Activated naive CD8-positive, alpha-beta T cell treated with anti-CD3 and anti-CD28 coated beads, Interleukin-2, amount 10 ng/mL, durations not matched to agents 7 days and 5 days (primary cell): ENCODE results near the gene LAMC1. TPM values are rescaled to one million over a fixed set of nuclear protein-coding genes. Genes with fewer than 3 reads are reported as not detected.
"Not testable (repeated sequence)": the region's sequence is repeated elsewhere in the genome, so short reads cannot be mapped to it uniquely, and the experiment has no call there.

ENCODE experiments used
- ATAC-seq: fragments of 150-1000 bp; cut with Tn5 transposase; one replicate; pipeline ENCODE4 v1.10.0; 2021; ENCODE audit warnings: low read depth, moderate library complexity
- POLR2A ChIA-PET: fragments of 350-600 bp; sonication (Branson Sonifier 250); formaldehyde crosslinking; loops from one replicate; lab custom pipeline; 2021; ENCODE audit warnings: antibody characterized with exemption; lab: Charles Lee
- DNase-seq: peaks from one replicate; pipeline ENCODE4 v3.0.0; 2021
- H3K27ac Mint-ChIP-seq: one replicate; pipeline ENCODE4 v1.8.0; 2022; ENCODE audit warnings: mild to moderate bottlenecking, mixed read lengths
- H3K27me3 Mint-ChIP-seq: one replicate; pipeline ENCODE4 v1.8.0; 2022; ENCODE audit warnings: mild to moderate bottlenecking, moderate library complexity, mixed read lengths
- H3K36me3 Mint-ChIP-seq: one replicate; pipeline ENCODE4 v1.8.0; 2021; ENCODE audit warnings: mild to moderate bottlenecking, mixed read lengths
- H3K4me1 Mint-ChIP-seq: one replicate; pipeline ENCODE4 v1.8.0; 2021; ENCODE audit warnings: mixed read lengths
- H3K4me3 Mint-ChIP-seq: one replicate; pipeline ENCODE4 v1.8.0; 2022; ENCODE audit warnings: mild to moderate bottlenecking, moderate library complexity, mixed read lengths
- H3K9me3 Mint-ChIP-seq: one replicate; pipeline ENCODE4 v1.8.0; 2021; ENCODE audit warnings: mixed read lengths
- total RNA-seq, 2 experiments: library from RNA; stranded (reverse); gene quantifications; one replicate each; pipeline ENCODE4 v1.2.3, GENCODE V29; 2021

LAMC1 gene
- total RNA-seq, 2 experiments from 2014 or later = 0.17 to 0.97 TPM

GRCh38 chr1:183040547-183040971 is 17.3 kb downstream of the LAMC1 start:
- no peak overlapping the region for H3K4me3 Mint-ChIP-seq
- ATAC-seq = no peak
- POLR2A ChIA-PET = no interaction called here
- no peak for DNase-seq
- no peak overlapping the region for H3K27ac Mint-ChIP-seq
- no peaks in the 10 kb centered on the region for H3K4me1 Mint-ChIP-seq
- H3K36me3 Mint-ChIP-seq = no peaks in the 10 kb centered on the region
- H3K9me3 Mint-ChIP-seq = no peaks in the 10 kb centered on the region
- H3K27me3 Mint-ChIP-seq = peaks cover 93% of the 10 kb centered on the region

DNA sequence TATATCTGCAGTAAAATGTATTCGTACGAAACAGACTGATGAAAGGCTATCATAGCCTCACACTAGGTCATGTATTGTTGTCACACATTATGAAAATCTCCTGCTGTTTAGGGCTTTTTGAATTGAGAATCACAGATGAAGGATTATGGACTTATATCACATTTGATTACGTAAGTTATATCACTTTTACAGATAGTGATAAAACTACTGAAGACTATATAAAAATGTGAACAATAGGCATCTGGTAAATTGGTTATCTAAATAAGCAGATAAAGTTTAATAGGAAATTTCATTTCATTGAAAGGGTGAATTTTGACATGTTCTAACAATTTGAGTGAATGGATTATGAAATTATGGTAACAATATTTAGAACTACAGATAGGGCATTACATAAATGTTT is 20.0 kb downstream of the LAMC1 start:
- peaks cover 94% of the 10 kb centered on the region for H3K27me3 Mint-ChIP-seq
- no peak overlapping the region for H3K27ac Mint-ChIP-seq
- ATAC-seq (no peak), DNase-seq (no peak)
- H3K4me1 Mint-ChIP-seq = no peaks in the 10 kb centered on the region
- POLR2A ChIA-PET = no interaction called here
- H3K9me3 Mint-ChIP-seq = no peaks in the 10 kb centered on the region
- H3K36me3 Mint-ChIP-seq = peaks cover 2% of the 10 kb centered on the region
- no peak overlapping the region for H3K4me3 Mint-ChIP-seq

- Mint-ChIP-seq H3K4me1 (peaks cover 4% of the 10 kb centered on the region), H3K27ac (no peak overlapping the region), H3K36me3 (peaks cover 2% of the 10 kb centered on the region), H3K4me3 (no peak overlapping the region), H3K27me3 (peaks cover 92% of the 10 kb centered on the region), H3K9me3 (no peaks in the 10 kb centered on the region)
- POLR2A ChIA-PET = no interaction called here
- ATAC-seq = no peak
- no peak for DNase-seq
Measured at GRCh38 chr1:183043872-183044854, 20.9 kb downstream of the LAMC1 start.

DNA sequence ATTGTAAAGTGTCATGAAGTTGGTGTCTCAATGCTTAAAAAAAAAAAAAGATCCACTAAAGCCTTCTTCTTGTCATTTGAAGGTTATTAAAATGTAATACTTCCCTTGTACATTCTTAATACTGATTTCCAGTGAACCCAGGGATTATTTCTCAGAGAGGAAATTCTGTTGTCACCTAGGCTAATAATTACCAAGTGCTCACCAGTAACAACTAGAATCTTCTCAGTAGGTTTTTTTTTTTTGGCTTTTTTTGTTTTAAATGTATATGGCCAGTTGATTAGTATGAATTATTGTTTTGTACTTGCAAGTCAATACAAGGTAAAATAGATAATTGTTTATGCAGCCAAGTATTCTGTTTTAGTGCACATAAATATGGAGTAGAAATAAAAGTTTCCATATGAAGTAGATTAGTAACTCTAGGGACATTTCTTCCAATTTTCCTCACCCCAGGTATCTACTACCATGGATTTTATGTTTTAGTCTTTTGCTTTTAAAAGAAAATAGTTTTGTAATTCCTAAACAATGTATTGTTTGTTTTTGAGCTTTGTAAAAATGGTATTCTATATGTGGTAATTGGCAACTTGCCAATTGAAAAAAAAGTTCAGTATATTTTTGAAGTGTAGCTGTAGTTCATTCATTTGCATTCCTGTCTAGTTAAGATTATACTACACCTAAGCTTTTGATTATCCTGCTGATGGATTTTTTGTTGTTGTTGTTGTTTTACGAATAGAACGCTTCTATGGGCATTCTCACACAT is 21.9 kb downstream of the LAMC1 start:
- Mint-ChIP-seq H3K9me3 (no peaks in the 10 kb centered on the region), H3K27me3 (peaks cover 84% of the 10 kb centered on the region), H3K4me3 (no peak overlapping the region), H3K36me3 (peaks cover 2% of the 10 kb centered on the region), H3K27ac (no peak overlapping the region), H3K4me1 (peaks cover 4% of the 10 kb centered on the region)
- ATAC-seq = no peak
- no peak for DNase-seq
- POLR2A ChIA-PET = no interaction called here

DNA sequence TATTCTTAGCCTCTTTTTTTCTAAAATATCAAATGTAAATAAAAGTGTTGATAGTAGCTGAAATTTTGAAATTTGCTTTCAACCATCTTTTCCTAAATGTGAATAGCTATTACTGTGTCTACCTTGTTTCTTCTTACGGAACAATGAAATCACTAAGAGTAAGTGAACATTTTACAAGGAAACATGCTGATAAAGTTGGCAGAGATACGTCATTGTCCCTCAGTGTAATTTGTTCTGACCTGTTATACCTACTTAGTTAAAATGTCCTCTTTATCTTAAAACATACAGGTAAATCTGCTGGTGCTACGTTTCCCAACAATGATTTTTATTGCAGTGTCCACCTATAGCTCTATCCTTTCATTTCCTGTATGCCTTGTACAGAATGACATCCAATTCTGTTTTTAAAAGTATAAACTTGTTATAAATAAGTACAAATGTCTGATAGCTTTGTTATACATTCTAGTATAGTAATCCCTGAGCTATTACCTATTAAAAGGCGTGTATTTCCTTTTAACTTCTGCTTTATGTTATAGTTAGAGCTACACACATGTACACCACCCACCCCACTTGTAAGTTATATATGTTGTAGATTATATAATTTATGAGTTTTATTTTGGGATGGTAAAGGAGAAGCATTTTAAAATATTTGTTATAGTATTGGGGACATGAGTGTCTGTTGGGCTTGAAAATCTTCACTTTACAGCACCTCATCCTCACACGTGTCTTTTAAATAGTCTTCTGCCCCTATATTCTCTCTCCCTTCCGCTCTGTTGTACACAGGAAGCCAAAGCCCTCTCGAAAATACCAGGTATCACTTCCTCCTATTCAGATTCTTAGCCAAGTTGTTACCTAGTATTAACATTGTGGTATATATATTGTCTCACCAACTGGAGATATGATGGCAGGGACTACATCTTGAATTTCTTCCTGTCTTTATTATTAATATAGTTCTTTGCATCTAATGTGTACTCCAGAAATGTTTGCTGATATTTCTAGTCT is 25.2 kb downstream of the LAMC1 start:
- H3K36me3 Mint-ChIP-seq = peaks cover 2% of the 10 kb centered on the region
- no peak overlapping the region for H3K4me3 Mint-ChIP-seq
- DNase-seq (no peak), ATAC-seq (peak; percentile 30)
- no peak overlapping the region for H3K27ac Mint-ChIP-seq
- POLR2A ChIA-PET = no interaction called here
- peaks cover 4% of the 10 kb centered on the region for H3K4me1 Mint-ChIP-seq
- H3K9me3 Mint-ChIP-seq = no peaks in the 10 kb centered on the region
- peaks cover 80% of the 10 kb centered on the region for H3K27me3 Mint-ChIP-seq

DNA sequence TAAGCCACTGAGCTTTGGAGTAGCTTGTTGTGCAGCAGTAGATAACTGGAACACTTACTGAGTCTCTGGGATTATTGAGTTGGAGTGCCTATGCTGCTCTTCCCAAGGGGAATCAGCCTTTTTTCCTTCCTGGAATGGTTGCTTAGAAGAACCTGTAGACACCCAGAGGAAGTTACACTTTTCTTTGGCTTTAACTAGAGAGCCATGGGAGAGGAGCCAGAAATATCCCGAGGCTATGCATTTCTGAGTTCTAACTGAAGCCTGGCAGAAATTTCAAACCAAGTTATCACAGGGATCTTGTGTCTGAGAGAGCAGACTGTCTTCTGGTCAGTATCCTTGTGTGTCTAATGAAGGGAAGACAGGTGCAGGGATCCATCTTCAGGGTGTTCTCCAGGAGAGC is 28.3 kb downstream of the LAMC1 start:
- H3K4me1 Mint-ChIP-seq = peaks cover 5% of the 10 kb centered on the region
- no peaks in the 10 kb centered on the region for H3K9me3 Mint-ChIP-seq
- no peak for DNase-seq
- POLR2A ChIA-PET = no interaction called here
- no peak for ATAC-seq
- no peak overlapping the region for H3K27ac Mint-ChIP-seq
- H3K27me3 Mint-ChIP-seq = peaks cover 65% of the 10 kb centered on the region
- H3K36me3 Mint-ChIP-seq = peaks cover 2% of the 10 kb centered on the region
- H3K4me3 Mint-ChIP-seq = no peak overlapping the region

DNA sequence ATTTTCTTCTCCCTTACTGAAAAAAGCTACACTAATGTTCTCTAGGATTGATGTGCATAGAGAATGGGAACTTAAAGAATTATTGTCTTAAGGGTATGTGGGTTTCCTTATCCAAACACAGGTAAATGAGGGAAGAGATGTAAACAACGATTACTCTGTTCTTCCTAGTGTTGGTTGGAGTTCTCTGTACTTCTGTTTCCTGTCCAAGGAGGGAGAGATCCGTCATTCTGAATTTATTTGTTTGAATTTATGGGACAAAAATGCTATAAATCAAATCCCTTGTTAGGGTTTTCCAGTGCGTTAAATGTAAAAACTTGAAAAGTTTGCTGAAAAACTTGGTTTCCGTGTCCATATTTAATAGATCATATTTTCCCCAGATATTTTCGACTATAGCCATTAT is 29.6 kb downstream of the LAMC1 start:
- no peak for DNase-seq
- peaks cover 5% of the 10 kb centered on the region for H3K4me1 Mint-ChIP-seq
- POLR2A ChIA-PET = no interaction called here
- no peak overlapping the region for H3K4me3 Mint-ChIP-seq
- no peak for ATAC-seq
- H3K36me3 Mint-ChIP-seq = no peaks in the 10 kb centered on the region
- H3K27me3 Mint-ChIP-seq = peaks cover 52% of the 10 kb centered on the region
- H3K9me3 Mint-ChIP-seq = no peaks in the 10 kb centered on the region
- H3K27ac Mint-ChIP-seq = no peak overlapping the region

- no peak overlapping the region for H3K27ac Mint-ChIP-seq
- H3K36me3 Mint-ChIP-seq = no peaks in the 10 kb centered on the region
- no peak for DNase-seq
- no peak overlapping the region for H3K4me3 Mint-ChIP-seq
- POLR2A ChIA-PET = no interaction called here
- H3K9me3 Mint-ChIP-seq = no peaks in the 10 kb centered on the region
- ATAC-seq = no peak
- H3K27me3 Mint-ChIP-seq = peaks cover 20% of the 10 kb centered on the region
- peaks cover 1% of the 10 kb centered on the region for H3K4me1 Mint-ChIP-seq
Measured at GRCh38 chr1:183058851-183059502, 35.8 kb downstream of the LAMC1 start.

GRCh38 chr1:183061194-183061593 is 38.0 kb downstream of the LAMC1 start:
- POLR2A ChIA-PET = no interaction called here
- peaks cover 1% of the 10 kb centered on the region for H3K4me1 Mint-ChIP-seq
- no peak overlapping the region for H3K4me3 Mint-ChIP-seq
- H3K36me3 Mint-ChIP-seq = no peaks in the 10 kb centered on the region
- no peaks in the 10 kb centered on the region for H3K9me3 Mint-ChIP-seq
- H3K27ac Mint-ChIP-seq = no peak overlapping the region
- DNase-seq = no peak
- ATAC-seq = no peak
- peaks cover 10% of the 10 kb centered on the region for H3K27me3 Mint-ChIP-seq

DNA sequence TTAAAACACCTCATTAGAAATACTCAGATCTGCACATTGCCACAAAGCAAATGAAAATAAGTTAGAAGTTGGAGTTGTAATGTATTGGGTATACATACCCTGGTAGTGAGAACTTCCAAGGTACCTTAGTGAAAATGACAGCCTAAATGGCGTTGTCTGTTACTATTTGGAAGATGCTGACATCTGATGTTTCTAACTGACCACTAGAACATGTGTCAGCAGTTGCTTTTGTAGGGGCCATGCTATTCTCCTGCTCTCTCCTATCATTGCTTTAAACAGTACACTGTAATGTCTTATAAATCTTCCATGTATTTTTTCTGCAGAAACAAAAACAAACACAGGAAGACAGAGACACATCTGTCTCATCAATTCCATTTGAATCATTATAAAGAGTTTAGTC is 40.1 kb downstream of the LAMC1 start:
- POLR2A ChIA-PET = no interaction called here
- DNase-seq (no peak), ATAC-seq (no peak)
- H3K9me3 Mint-ChIP-seq = no peaks in the 10 kb centered on the region
- no peak overlapping the region for H3K27ac Mint-ChIP-seq
- H3K36me3 Mint-ChIP-seq = no peaks in the 10 kb centered on the region
- peaks cover 8% of the 10 kb centered on the region for H3K27me3 Mint-ChIP-seq
- no peak overlapping the region for H3K4me3 Mint-ChIP-seq
- no peaks in the 10 kb centered on the region for H3K4me1 Mint-ChIP-seq

DNA sequence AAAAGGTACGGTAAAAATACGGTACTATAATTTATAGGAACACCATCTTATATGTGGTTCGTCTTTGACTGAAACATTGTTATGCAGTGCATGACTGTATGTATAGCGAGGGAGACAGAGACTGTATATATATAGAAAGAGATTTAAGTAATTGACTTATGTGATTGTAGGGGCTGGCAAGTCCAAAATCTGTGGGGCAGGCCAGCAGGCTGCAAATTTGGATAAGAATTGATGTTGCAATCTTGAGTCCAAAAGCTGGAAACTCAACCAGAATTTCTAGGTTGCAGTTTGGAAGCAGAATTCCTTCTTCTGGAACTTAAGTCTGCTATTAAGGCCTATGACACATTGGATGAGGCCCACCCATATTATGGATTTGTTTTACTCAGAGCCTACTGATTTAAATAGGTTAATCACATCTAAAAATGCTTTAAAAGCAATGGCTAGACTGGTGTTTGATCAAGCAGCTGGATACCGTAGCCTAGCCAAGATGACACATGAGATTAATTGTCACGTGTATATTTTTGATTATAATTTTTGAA is 42.0 kb downstream of the LAMC1 start:
- DNase-seq = no peak
- Mint-ChIP-seq H3K27me3 (peaks cover 13% of the 10 kb centered on the region), H3K9me3 (no peaks in the 10 kb centered on the region), H3K27ac (no peak overlapping the region), H3K36me3 (no peaks in the 10 kb centered on the region), H3K4me3 (no peak overlapping the region), H3K4me1 (no peaks in the 10 kb centered on the region)
- POLR2A ChIA-PET = no interaction called here
- no peak for ATAC-seq

DNA sequence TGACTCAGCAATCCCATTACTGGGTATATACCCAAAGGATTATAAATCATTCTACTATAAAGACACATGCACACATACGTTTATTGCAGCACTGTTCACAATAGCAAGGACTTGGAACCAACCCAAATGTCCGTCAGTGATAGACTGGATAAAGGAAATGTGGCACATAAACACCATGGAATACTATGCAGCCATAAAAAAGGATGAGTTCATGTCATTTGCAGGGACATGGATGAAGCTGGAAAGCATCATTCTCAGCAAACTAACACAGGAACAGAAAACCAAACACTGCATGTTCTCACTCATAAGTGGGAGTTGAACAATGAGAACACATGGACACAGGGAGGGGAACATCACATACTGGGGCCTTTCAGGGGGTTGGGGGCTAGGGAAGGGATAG is 43.2 kb downstream of the LAMC1 start:
- H3K9me3 Mint-ChIP-seq, ATAC-seq, H3K36me3 Mint-ChIP-seq, POLR2A ChIA-PET, H3K4me3 Mint-ChIP-seq, DNase-seq, H3K27ac Mint-ChIP-seq, H3K4me1 Mint-ChIP-seq: not testable (repeated sequence)
- H3K27me3 Mint-ChIP-seq = peaks cover 14% of the 10 kb centered on the region
